Transverse colon (tissue), 4 donors: ENCODE data around the gene BCAS4. TPM values are rescaled to one million over a fixed set of nuclear protein-coding genes. Genes with fewer than 3 reads are reported as not detected.

Experiments used
- DNase-seq: peaks from one replicate; pipeline ENCODE4 v3.0.0-alpha.2; 2019
- H3K27ac ChIP-seq, 4 donors: fragments of 200-600 bp; sonication (generic); 2 replicates each; pipeline ENCODE4 v1.5.1; 2016 to 2018; ENCODE audit warnings: inconsistent platforms in 4 of 4
- H3K27me3 ChIP-seq: fragments of 200-600 bp; sonication (generic); 2 replicates; pipeline ENCODE4 v1.5.1; 2017; ENCODE audit warnings: inconsistent platforms
- H3K36me3 ChIP-seq, 4 donors: fragments of 200-600 bp; sonication (generic); 2 replicates each; pipeline ENCODE4 v1.5.1; 2017 to 2019; ENCODE audit warnings: inconsistent platforms in 4 of 4
- H3K4me1 ChIP-seq, 4 donors: fragments of 200-600 bp; sonication (generic); 2 replicates each; pipeline ENCODE4 v1.5.1; 2017 to 2020; ENCODE audit warnings: inconsistent platforms in 4 of 4
- H3K4me3 ChIP-seq, 4 donors: fragments of 200-600 bp; sonication (generic); 1 replicate in 1 of 4; 2 replicates in 3 of 4; pipeline versions ENCODE4 v1.5.1 to v1.6.1; 2017 to 2019; ENCODE audit warnings: inconsistent platforms in 4 of 4
- H3K9me3 ChIP-seq, 2 donors: fragments of 200-600 bp; sonication (generic); 2 replicates each; pipeline ENCODE4 v1.5.1; 2017 to 2019; ENCODE audit warnings: inconsistent platforms in 2 of 2
- CTCF ChIP-seq, 5 experiments: fragments of 200-600 bp in 3 of 5; fragments of 450-650 bp in 2 of 5; sonication (generic) in 3 of 5; IDR thresholded peaks; 1 replicate in 2 of 5; 2 replicates in 3 of 5; pipeline ENCODE4 v1.5.1; 2016 to 2017; ENCODE audit warnings: antibody characterized with exemption in 5 of 5, inconsistent platforms in 3 of 5, mild to moderate bottlenecking in 2 of 5, moderate library complexity in 1 of 5
- EP300 ChIP-seq: sonication (generic); formaldehyde crosslinking; IDR thresholded peaks from one replicate; pipeline ENCODE4 v1.6.1; 2017; ENCODE audit warnings: antibody characterized with exemption, low read depth
- POLR2A ChIP-seq: fragments of 450-650 bp; IDR thresholded peaks from one replicate; pipeline ENCODE4 v1.6.1; 2016; ENCODE audit warnings: antibody characterized with exemption, mild to moderate bottlenecking, moderate library complexity
- POLR2AphosphoS5 ChIP-seq, 3 donors: sonication (generic); formaldehyde crosslinking; IDR thresholded peaks; one replicate each; pipeline ENCODE4 v1.6.1; 2016; ENCODE audit warnings: antibody characterized with exemption in 3 of 3
- WGBS, 2 donors: methylation state at CpG; one replicate each; pipeline ENCODE4 v1.1.5; 2018; ENCODE audit warnings: low coverage in 1 of 2; 5-methylcytosine and 5-hydroxymethylcytosine counted together
- in situ Hi-C, 4 donors: fragments of 200-750 bp; cut with MboI; loops; one replicate each; pipeline versions ENCODE4 v1.15.0 to v1.15.1; 2017; ENCODE audit warnings: low sequenced_read_pairs in 3 of 4, low pct_ligation_motif_present in 1 of 4, low pct_unique_long_range_greater_than_20kb in 1 of 4
- intact Hi-C: fragments of 100-400 bp; cut with DNase I; formaldehyde crosslinking; loops from one replicate; pipeline ENCODE4 v1.15.1; 2023; ENCODE audit warnings: low total_unique reads
- total RNA-seq, 4 donors: library from RNA; depleted of rRNA; stranded (reverse); fragments of >200 nt; gene quantifications; one replicate each; pipeline ENCODE4 v1.1.0, GENCODE V29; 2016

Gene BCAS4
- total RNA-seq, 4 donors from 2014 or later, result 3.3 to 16.5 (median 4.0) TPM; not detected in 1

- intact Hi-C loops, result no loop called here
- no peaks in the 10 kb centered on the region for H3K9me3 ChIP-seq
- no peak overlapping the region for H3K4me3 ChIP-seq
- DNase-seq, result no peak
- TF ChIP-seq POLR2AphosphoS5 (IDR thresholded peaks at IDR 0.05) (no peak), EP300 (no peak), CTCF (IDR thresholded peaks at IDR 0.05) (no peak), POLR2A (no peak)
- peaks cover 0 to 2% (median under 1%) of the 10 kb centered on the region in 4 donors for H3K36me3 ChIP-seq
- WGBS, 2 donors, result 84 to 100% methylated on average over 1 to 11 of the region's 11 CpGs
- in situ Hi-C loops, result no loop called here
- no peaks in the 10 kb centered on the region for H3K4me1 ChIP-seq
- H3K27me3 ChIP-seq, result no peaks in the 10 kb centered on the region
- no peak overlapping the region for H3K27ac ChIP-seq
These were observed 89.0 kb downstream of the BCAS4 start for GRCh38 chr20:50883856-50884255.

GRCh38 chr20:50885068-50885467, 90.2 kb downstream of the BCAS4 start:
- no peak for TF ChIP-seq POLR2AphosphoS5 (IDR thresholded peaks at IDR 0.05)
- TF ChIP-seq CTCF (IDR thresholded peaks at IDR 0.05), result no peak
- TF ChIP-seq POLR2A, result no peak
- no peak for TF ChIP-seq EP300
- in situ Hi-C loops (no loop called here), intact Hi-C loops (no loop called here)
- H3K4me3 ChIP-seq, result no peak overlapping the region
- no peak overlapping the region for H3K27ac ChIP-seq
- no peaks in the 10 kb centered on the region for H3K27me3 ChIP-seq
- 77 to 91% methylated on average over 4 to 7 of the region's 7 CpGs for WGBS, 2 donors
- H3K9me3 ChIP-seq, result no peaks in the 10 kb centered on the region
- H3K36me3 ChIP-seq, result peaks cover 0 to 9% (median 3%) of the 10 kb centered on the region in 4 donors
- no peak for DNase-seq
- no peaks in the 10 kb centered on the region for H3K4me1 ChIP-seq

- no peak for DNase-seq
- Histone ChIP-seq H3K4me3 (no peak overlapping the region), H3K27ac (no peak overlapping the region), H3K27me3 (no peaks in the 10 kb centered on the region), H3K9me3 (no peaks in the 10 kb centered on the region), H3K4me1 (no peaks in the 10 kb centered on the region), H3K36me3 (peaks cover 0 to 9% (median 4%) of the 10 kb centered on the region in 4 donors)
- 87 to 100% methylated on average over 1 to 5 of the region's 5 CpGs for WGBS, 2 donors
- intact Hi-C loops (no loop called here), in situ Hi-C loops (no loop called here)
- TF ChIP-seq POLR2AphosphoS5 (IDR thresholded peaks at IDR 0.05), result peak in 1 of 3 donors; percentile 2
- no peak for TF ChIP-seq POLR2A
These were observed 90.9 kb downstream of the BCAS4 start for GRCh38 chr20:50885781-50886180.

- WGBS, 2 donors, result 76 to 85% methylated on average over 4 to 12 of the region's 12 CpGs
These were observed 91.4 kb downstream of the BCAS4 start for GRCh38 chr20:50886184-50886790.

GRCh38 chr20:50887576-50887975, 92.7 kb downstream of the BCAS4 start:
- Histone ChIP-seq H3K27ac (no peak overlapping the region), H3K4me1 (no peaks in the 10 kb centered on the region), H3K4me3 (no peak overlapping the region), H3K27me3 (no peaks in the 10 kb centered on the region), H3K36me3 (peaks cover 1 to 14% (median 4%) of the 10 kb centered on the region in 4 donors), H3K9me3 (no peaks in the 10 kb centered on the region)
- TF ChIP-seq CTCF (IDR thresholded peaks at IDR 0.05) (no peak), EP300 (no peak), POLR2AphosphoS5 (IDR thresholded peaks at IDR 0.05) (no peak), POLR2A (no peak)
- WGBS, 2 donors, result 87 to 97% methylated on average over 3 of the region's 3 CpGs
- DNase-seq, result no peak
- intact Hi-C loops (no loop called here), in situ Hi-C loops (no loop called here)

More at GRCh38 chr20:50886184-50886790, 91.4 kb downstream of the BCAS4 start:
- TF ChIP-seq POLR2AphosphoS5 (IDR thresholded peaks at IDR 0.05), result peak in 1 of 3 donors; percentile 2
- no peak for TF ChIP-seq POLR2A
- Histone ChIP-seq H3K9me3 (no peaks in the 10 kb centered on the region), H3K4me3 (no peak overlapping the region), H3K4me1 (no peaks in the 10 kb centered on the region), H3K36me3 (peaks cover 0 to 9% (median 4%) of the 10 kb centered on the region in 4 donors), H3K27me3 (no peaks in the 10 kb centered on the region), H3K27ac (no peak overlapping the region)
- in situ Hi-C loops (no loop called here), intact Hi-C loops (no loop called here)
- DNase-seq, result no peak
